IMR-90 (cell line): ENCODE measurements around the gene TRIM5. TPM values are rescaled to one million over a fixed set of nuclear protein-coding genes. Genes with fewer than 3 reads are reported as not detected.

ENCODE experiments used
- ATAC-seq: fragments of 200-7000 bp; cut with Tn5 transposase; 2 replicates; pipeline ENCODE4 v1.9.1; 2020; ENCODE audit warnings: low read depth, mild to moderate bottlenecking, moderate library complexity
- BruUV-seq: library from RNA; stranded (reverse); fragments of 400-500 nt; replicated peaks from 2 replicates; lab custom pipeline; 2021; lab: Mats Ljungman, UMichigan
- CTCF ChIA-PET: fragments of 300-600 bp; formaldehyde crosslinking; extraction: SDS; loops from one replicate; lab custom pipeline; 2021; ENCODE audit warnings: antibody characterized with exemption; lab: Yijun Ruan, JAX
- POLR2A ChIA-PET: fragments of 300-600 bp; sonication (Branson Sonifier 250); formaldehyde crosslinking; loops from one replicate; lab custom pipeline; 2022; ENCODE audit warnings: antibody characterized with exemption; ENCODE audit not compliant: unreplicated experiment; lab: Charles Lee
- DNase-seq: peaks from one replicate; pipeline ENCODE4 v3.0.0; 2013
- H2AFZ ChIP-seq: replicated peaks from 2 replicates; pipeline ENCODE3; 2013; ENCODE audit warnings: low read length, mild to moderate bottlenecking; ENCODE audit not compliant: poor library complexity
- H2AK5ac ChIP-seq: 2 replicates; pipeline ENCODE4 v1.6.1; 2013; ENCODE audit warnings: low read depth, low read length, inconsistent platforms
- H2AK9ac ChIP-seq: replicated peaks from 2 replicates; pipeline ENCODE3; 2013; ENCODE audit warnings: mild to moderate bottlenecking, low read depth, low read length, moderate library complexity; ENCODE audit not compliant: poor library complexity
- H2BK120ac ChIP-seq: 2 replicates; pipeline ENCODE4 v1.6.1; 2013; ENCODE audit warnings: low read depth, low read length, inconsistent platforms
- H2BK15ac ChIP-seq: 3 replicates; pipeline ENCODE4 v1.6.1; 2013; ENCODE audit warnings: low read depth, low read length, inconsistent platforms
- H2BK20ac ChIP-seq: 2 replicates; pipeline ENCODE4 v1.6.1; 2013; ENCODE audit warnings: low read depth, mild to moderate bottlenecking, inconsistent platforms, low read length, moderate library complexity
- H2BK5ac ChIP-seq: 2 replicates; pipeline ENCODE4 v1.6.1; 2013; ENCODE audit warnings: mild to moderate bottlenecking, low read depth, low read length, inconsistent platforms; ENCODE audit not compliant: poor library complexity, severe bottlenecking
- H3K14ac ChIP-seq: replicated peaks from 2 replicates; pipeline ENCODE4 v1.6.1; 2013; ENCODE audit warnings: low read depth, low read length, inconsistent platforms
- H3K18ac ChIP-seq: 2 replicates; pipeline ENCODE4 v1.6.1; 2013; ENCODE audit warnings: low read depth, low read length, control low read depth
- H3K23ac ChIP-seq: 2 replicates; pipeline ENCODE4 v1.6.1; 2013; ENCODE audit warnings: low read depth, low read length, inconsistent platforms
- H3K27ac ChIP-seq: 2 replicates; pipeline ENCODE4 v1.5.1; 2013; ENCODE audit warnings: mild to moderate bottlenecking, control low read depth, low read length; ENCODE audit not compliant: insufficient read depth
- H3K27me3 ChIP-seq: 2 replicates; pipeline ENCODE4 v1.6.1; 2013; ENCODE audit warnings: low read length; ENCODE audit not compliant: control insufficient read depth, insufficient read depth
- H3K36me3 ChIP-seq: 2 replicates; pipeline ENCODE4 v1.6.1; 2013; ENCODE audit warnings: low read length, mixed read lengths; ENCODE audit not compliant: control insufficient read depth, insufficient read depth
- H3K4ac ChIP-seq: 2 replicates; pipeline ENCODE4 v1.6.1; 2013; ENCODE audit warnings: low read depth, low read length, inconsistent platforms
- H3K4me1 ChIP-seq: 2 replicates; pipeline ENCODE4 v1.6.1; 2013; ENCODE audit warnings: low read length, mixed read lengths; ENCODE audit not compliant: control insufficient read depth, insufficient read depth
- H3K4me2 ChIP-seq: 2 replicates; pipeline ENCODE4 v1.6.1; 2013; ENCODE audit warnings: low read depth, mild to moderate bottlenecking, control low read depth, low read length, moderate library complexity
- H3K4me3 ChIP-seq: 2 replicates; pipeline ENCODE4 v1.5.1; 2013; ENCODE audit warnings: low read depth, mild to moderate bottlenecking, control low read depth, low read length, moderate library complexity; ENCODE audit not compliant: insufficient read depth
- H3K56ac ChIP-seq: 2 replicates; pipeline ENCODE4 v1.6.1; 2013; ENCODE audit warnings: low read length, inconsistent platforms; ENCODE audit not compliant: insufficient read depth; ENCODE audit errors: extremely low read depth
- H3K79me1 ChIP-seq, 2 experiments: 2 replicates each; pipeline ENCODE4 v1.6.1; 2013; ENCODE audit warnings: low read length in 2 of 2, inconsistent platforms in 1 of 2, low read depth in 1 of 2
- H3K9ac ChIP-seq: 2 replicates; pipeline ENCODE4 v1.6.1; 2013; ENCODE audit warnings: low read depth, low read length, control low read depth
- H3K9me1 ChIP-seq: 2 replicates; pipeline ENCODE4 v1.6.1; 2013; ENCODE audit warnings: low read length, inconsistent platforms; ENCODE audit not compliant: insufficient read depth
- H3K9me3 ChIP-seq: 2 replicates; pipeline ENCODE4 v1.6.1; 2013; ENCODE audit warnings: low read length; ENCODE audit not compliant: control insufficient read depth, insufficient read depth
- H4K20me1 ChIP-seq: 2 replicates; pipeline ENCODE4 v1.6.1; 2013; ENCODE audit warnings: low read length, inconsistent platforms; ENCODE audit not compliant: insufficient read depth
- H4K5ac ChIP-seq: 2 replicates; pipeline ENCODE4 v1.6.1; 2013; ENCODE audit warnings: mild to moderate bottlenecking, low read depth, low read length, control low read depth
- H4K8ac ChIP-seq, 2 experiments: 2 replicates each; pipeline ENCODE4 v1.6.1; 2013; ENCODE audit warnings: low read depth in 2 of 2, low read length in 2 of 2, control low read depth in 1 of 2, inconsistent platforms in 1 of 2
- H4K91ac ChIP-seq: 2 replicates; pipeline ENCODE4 v1.6.1; 2013; ENCODE audit warnings: low read depth, low read length, inconsistent platforms; ENCODE audit not compliant: insufficient read depth
- BHLHE40 ChIP-seq: fragments of 150-350 bp; IDR thresholded peaks from 2 replicates; pipeline ENCODE4 v1.6.1; 2016; ENCODE audit warnings: mild to moderate bottlenecking, low read depth, low read length
- CEBPB ChIP-seq: IDR thresholded peaks from 2 replicates; pipeline ENCODE4 v1.6.1; 2012; ENCODE audit warnings: low read depth, low read length, improper control_type of control experiment
- CHD1 ChIP-seq: IDR thresholded peaks from 2 replicates; pipeline ENCODE4 v1.6.1; 2012; ENCODE audit warnings: low read depth, low read length, improper control_type of control experiment
- FOS ChIP-seq: fragments of 150-350 bp; IDR thresholded peaks from 2 replicates; pipeline ENCODE4 v1.6.1; 2016; ENCODE audit warnings: low read depth, low read length
- WGBS, 2 experiments: methylation state at CpG; one replicate each; pipeline versions ENCODE4 v1.1.5 to v1.1.7; 2013; ENCODE audit warnings: missing lambda C conversion rate in 2 of 2; ENCODE audit not compliant: insufficient read length in 1 of 2; ENCODE audit errors: extremely low coverage in 2 of 2; 5-methylcytosine and 5-hydroxymethylcytosine counted together
- dilution Hi-C: fragments of 300-500 bp; cut with HindIII; formaldehyde crosslinking; loops from one replicate; pipeline ENCODE4 v1.14.3; 2018; ENCODE audit warnings: low sequenced_read_pairs; ENCODE audit not compliant: unreplicated experiment
- in situ Hi-C: fragments of 300-500 bp; cut with MboI; formaldehyde crosslinking; loops from 3 replicates; pipeline ENCODE4 v1.14.3; 2019; ENCODE audit warnings: low sequenced_read_pairs, inconsistent platforms, mixed read lengths
- intact Hi-C: fragments of 100-400 bp; cut with micrococcal nuclease; formaldehyde crosslinking; loops from 2 replicates; pipeline ENCODE4 v1.10.0; 2022
- polyA plus RNA-seq, 3 experiments: library from polyadenylated mRNA; depleted of rRNA; stranded (reverse); fragments of >200 nt; gene quantifications; 2 replicates each; pipeline ENCODE4 v1.2.3, GENCODE V29; 2012; ENCODE audit warnings: low replicate concordance in 1 of 3
- total RNA-seq: library from RNA; depleted of rRNA; stranded (reverse); fragments of >200 nt; gene quantifications from 2 replicates; pipeline ENCODE4 v1.2.3, GENCODE V29; 2012

Gene TRIM5
- total and polyA plus RNA-seq, 2 of the 4 experiments (the other 2 are of a cell fraction) = 32.6 to 49.1 TPM

GRCh38 chr11:5620651-5621521 is 64.0 kb downstream of the TRIM5 start:
- peak overlapping the region; percentile 42 for H2AK9ac ChIP-seq
- no CpG with 5 or more reads among the region's 3 CpGs for WGBS, 2 experiments
- peak overlapping the region; percentile 77 for H2AFZ ChIP-seq
- TF ChIP-seq CEBPB (no peak), CHD1 (0 out of 2 replicates have a peak, but pooled peaks have one; percentile 83), BHLHE40 (0 out of 2 replicates have a peak, but pooled peaks have one; percentile 12), FOS (peak; percentile 31; the same call in 1 of the 2 replicates)
- peak overlapping the region; percentile 15; the same call in 1 of the 2 replicates for H3K4me3 ChIP-seq
- peak overlapping the region; percentile 78 for H3K4ac ChIP-seq
- H3K27ac ChIP-seq = peak overlapping the region; percentile 86
- peak overlapping the region; percentile 85 for H2BK20ac ChIP-seq
- peak; percentile 76 for ATAC-seq
- H4K8ac ChIP-seq = peak overlapping the region; percentile 82 to 87
- peak overlapping the region; percentile 53 for H3K56ac ChIP-seq
- H4K5ac ChIP-seq = peak overlapping the region; percentile 76
- ChIA-PET POLR2A (no interaction called here), CTCF (interaction anchor here (0.6 to 1.3 kb wide), 2 partner anchors 58 to 1839 kb away, joined by 3 read pairs; no protein-coding TSS in a partner anchor)
- peak overlapping the region; percentile 95; the same call in 2 of the 3 replicates for H2BK15ac ChIP-seq
- in situ Hi-C loops (loop anchor here (5.0 to 25.0 kb wide), 2 partner anchors 66 to 691 kb away; partner anchors contain the start of genes CAVIN3, TRIM22 and TRIM5), dilution Hi-C loops (no loop called here), intact Hi-C loops (loop anchor here (1.0 kb wide), 3 partner anchors 15 to 63 kb away; no protein-coding TSS in a partner anchor)
- BruUV-seq = no TSS peak
- peaks cover 0 to 15% of the 10 kb centered on the region in 2 experiments; a peak in 2 of 4 replicates for H3K79me1 ChIP-seq
- H3K36me3 ChIP-seq = no peaks in the 10 kb centered on the region
- H3K9me1 ChIP-seq = peaks cover 14% of the 10 kb centered on the region
- no peaks in the 10 kb centered on the region for H3K27me3 ChIP-seq
- peaks cover 22% of the 10 kb centered on the region for H3K4me1 ChIP-seq
- peak overlapping the region; percentile 42 for H3K9ac ChIP-seq
- H2BK5ac ChIP-seq = peak overlapping the region; percentile 97
- no peaks in the 10 kb centered on the region for H3K9me3 ChIP-seq
- peak overlapping the region; percentile 95; the same call in 1 of the 2 replicates for H3K23ac ChIP-seq
- peak overlapping the region; percentile 88 for H4K91ac ChIP-seq
- DNase-seq = peak; percentile 95
- H3K4me2 ChIP-seq = peak overlapping the region; percentile 90
- peak overlapping the region; percentile 84 for H2BK120ac ChIP-seq
- H3K14ac ChIP-seq = peak overlapping the region; percentile 89
- H4K20me1 ChIP-seq = no peaks in the 10 kb centered on the region
- peak overlapping the region; percentile 69; the same call in 1 of the 2 replicates for H2AK5ac ChIP-seq
- peak overlapping the region; percentile 95 for H3K18ac ChIP-seq
